22Rv1 (cell line): ENCODE data around the gene NIT2.

ENCODE experiments used
- ZFX ChIP-seq: fragments of 450-650 bp; IDR thresholded peaks from 2 replicates; pipeline ENCODE4 v1.6.1; 2017; ENCODE audit warnings: antibody characterized with exemption, borderline replicate concordance
- TF ChIP-seq, protein P1 (sequence below): fragments of 450-650 bp; IDR thresholded peaks from 2 replicates; pipeline ENCODE4 v1.5.1; 2017; ENCODE audit warnings: mild to moderate bottlenecking

- TF ChIP-seq, protein P1, sequence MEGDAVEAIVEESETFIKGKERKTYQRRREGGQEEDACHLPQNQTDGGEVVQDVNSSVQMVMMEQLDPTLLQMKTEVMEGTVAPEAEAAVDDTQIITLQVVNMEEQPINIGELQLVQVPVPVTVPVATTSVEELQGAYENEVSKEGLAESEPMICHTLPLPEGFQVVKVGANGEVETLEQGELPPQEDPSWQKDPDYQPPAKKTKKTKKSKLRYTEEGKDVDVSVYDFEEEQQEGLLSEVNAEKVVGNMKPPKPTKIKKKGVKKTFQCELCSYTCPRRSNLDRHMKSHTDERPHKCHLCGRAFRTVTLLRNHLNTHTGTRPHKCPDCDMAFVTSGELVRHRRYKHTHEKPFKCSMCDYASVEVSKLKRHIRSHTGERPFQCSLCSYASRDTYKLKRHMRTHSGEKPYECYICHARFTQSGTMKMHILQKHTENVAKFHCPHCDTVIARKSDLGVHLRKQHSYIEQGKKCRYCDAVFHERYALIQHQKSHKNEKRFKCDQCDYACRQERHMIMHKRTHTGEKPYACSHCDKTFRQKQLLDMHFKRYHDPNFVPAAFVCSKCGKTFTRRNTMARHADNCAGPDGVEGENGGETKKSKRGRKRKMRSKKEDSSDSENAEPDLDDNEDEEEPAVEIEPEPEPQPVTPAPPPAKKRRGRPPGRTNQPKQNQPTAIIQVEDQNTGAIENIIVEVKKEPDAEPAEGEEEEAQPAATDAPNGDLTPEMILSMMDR: no peak
- no peak for TF ChIP-seq ZFX
These were observed 39.5 kb upstream of the NIT2 start for GRCh38 chr3:100295089-100295488.
